CD14-positive monocyte (primary cell): ENCODE data around the gene CYP4F8. TPM values are rescaled to one million over a fixed set of nuclear protein-coding genes. Genes with fewer than 3 reads are reported as not detected.

Experiments
- DNase-seq, 3 donors: peaks; one replicate each; pipeline ENCODE4 v3.0.0-alpha.2; 2011 to 2022
- H2AFZ ChIP-seq: 2 replicates; pipeline ENCODE4 v1.6.0; 2012; ENCODE audit warnings: mild to moderate bottlenecking, low read depth, low read length, inconsistent platforms; ENCODE audit not compliant: insufficient read depth, poor library complexity, severe bottlenecking
- H3K27ac ChIP-seq, 2 donors: 1 replicate in 1 of 2; 2 replicates in 1 of 2; pipeline ENCODE4 v1.5.1; 2012 to 2013; ENCODE audit warnings: low read length in 2 of 2, control low read depth in 1 of 2, inconsistent platforms in 1 of 2, low read depth in 1 of 2, mild to moderate bottlenecking in 1 of 2
- H3K27me3 ChIP-seq, 2 donors: one replicate each; pipeline versions ENCODE4 v1.6.0 to v1.6.1; 2011 to 2013; ENCODE audit warnings: low read length in 2 of 2; ENCODE audit not compliant: control insufficient read depth in 2 of 2, insufficient read depth in 2 of 2
- H3K36me3 ChIP-seq, 2 donors: replicated peaks in 1 of 2; 1 replicate in 1 of 2; 2 replicates in 1 of 2; pipeline versions ENCODE4 v1.5.1 to v1.6.1; 2012 to 2013; ENCODE audit warnings: low read length in 2 of 2, control low read depth in 1 of 2, inconsistent platforms in 1 of 2, mild to moderate bottlenecking in 1 of 2; ENCODE audit not compliant: insufficient read depth in 2 of 2, control insufficient read depth in 1 of 2
- H3K4me1 ChIP-seq, 2 donors: 1 replicate in 1 of 2; 2 replicates in 1 of 2; pipeline versions ENCODE4 v1.5.1 to v1.6.1; 2012 to 2013; ENCODE audit warnings: low read length in 2 of 2, control low read depth in 1 of 2, inconsistent platforms in 1 of 2, mild to moderate bottlenecking in 1 of 2, moderate library complexity in 1 of 2; ENCODE audit not compliant: insufficient read depth in 2 of 2, control insufficient read depth in 1 of 2
- H3K4me2 ChIP-seq: replicated peaks from 2 replicates; pipeline ENCODE3; 2012; ENCODE audit warnings: low read length, moderate library complexity, mild to moderate bottlenecking; ENCODE audit not compliant: poor library complexity, severe bottlenecking; ENCODE audit errors: extremely low read depth
- H3K4me3 ChIP-seq, 3 experiments: fragments of 200-600 bp in 1 of 3; sonication (generic) in 1 of 3; replicated peaks in 1 of 3; 1 replicate in 2 of 3; 2 replicates in 1 of 3; pipeline ENCODE4 v1.5.1; 2011 to 2013; ENCODE audit warnings: low read length in 3 of 3, mild to moderate bottlenecking in 3 of 3, control low read depth in 2 of 3, low read depth in 2 of 3, inconsistent platforms in 1 of 3, moderate library complexity in 1 of 3
- H3K79me2 ChIP-seq: 2 replicates; pipeline ENCODE4 v1.6.0; 2012; ENCODE audit warnings: mild to moderate bottlenecking, control low read depth, inconsistent platforms, low read length, moderate library complexity; ENCODE audit not compliant: insufficient read depth
- H3K9ac ChIP-seq: 2 replicates; pipeline ENCODE4 v1.6.0; 2017; ENCODE audit warnings: low read length, mild to moderate bottlenecking; ENCODE audit not compliant: insufficient read depth, poor library complexity, severe bottlenecking
- H3K9me3 ChIP-seq, 2 donors: replicated peaks in 1 of 2; 1 replicate in 1 of 2; 2 replicates in 1 of 2; pipeline versions ENCODE4 v1.5.1 to v1.6.1; 2012 to 2013; ENCODE audit warnings: low read length in 2 of 2, control low read depth in 1 of 2; ENCODE audit not compliant: control insufficient read depth in 1 of 2, insufficient read depth in 1 of 2
- H4K20me1 ChIP-seq: 2 replicates; pipeline ENCODE4 v1.6.0; 2012; ENCODE audit warnings: mild to moderate bottlenecking, low read length, control low read depth, moderate library complexity; ENCODE audit not compliant: insufficient read depth
- H3K27ac Mint-ChIP-seq, 7 donors: one replicate each; pipeline ENCODE4 v1.8.0; 2020; ENCODE audit warnings: mild to moderate bottlenecking in 7 of 7, mixed read lengths in 7 of 7, moderate library complexity in 6 of 7, inconsistent platforms in 2 of 7
- H3K27me3 Mint-ChIP-seq, 3 donors: one replicate each; pipeline ENCODE4 v1.8.0; 2021 to 2022; ENCODE audit warnings: low read depth in 3 of 3, mild to moderate bottlenecking in 3 of 3, mixed read lengths in 3 of 3, moderate library complexity in 3 of 3, inconsistent platforms in 1 of 3
- H3K36me3 Mint-ChIP-seq, 2 donors: one replicate each; pipeline ENCODE4 v1.8.0; 2020; ENCODE audit warnings: mixed read lengths in 2 of 2, inconsistent platforms in 1 of 2, mild to moderate bottlenecking in 1 of 2
- H3K4me1 Mint-ChIP-seq: one replicate; pipeline ENCODE4 v1.8.0; 2020; ENCODE audit warnings: mild to moderate bottlenecking, mixed read lengths
- H3K4me3 Mint-ChIP-seq, 2 donors: one replicate each; pipeline ENCODE4 v1.8.0; 2020; ENCODE audit warnings: mild to moderate bottlenecking in 2 of 2, mixed read lengths in 2 of 2, moderate library complexity in 1 of 2
- H3K9me3 Mint-ChIP-seq, 7 donors: one replicate each; pipeline ENCODE4 v1.8.0; 2020 to 2022; ENCODE audit warnings: mixed read lengths in 7 of 7, mild to moderate bottlenecking in 6 of 7, moderate library complexity in 6 of 7, inconsistent platforms in 2 of 7
- WGBS: methylation state at CpG from one replicate; pipeline ENCODE4 v1.1.5; 2013; ENCODE audit warnings: missing lambda C conversion rate; ENCODE audit not compliant: insufficient coverage; 5-methylcytosine and 5-hydroxymethylcytosine counted together
- intact Hi-C, 2 donors: fragments of 100-400 bp; cut with micrococcal nuclease; formaldehyde crosslinking; loops; one replicate each; pipeline versions ENCODE4 v1.15.0 to v1.15.1; 2023
- polyA plus RNA-seq, 3 donors: library from polyadenylated mRNA; depleted of rRNA in 1 of 3; unstranded in 2 of 3; stranded (reverse) in 1 of 3; fragments of 300-500 nt in 2 of 3; fragments of >200 nt in 1 of 3; fragmentation: Illumina TruSeq in 2 of 3; gene quantifications; 1 replicate in 2 of 3; 2 replicates in 1 of 3; pipeline ENCODE4 v1.2.3, GENCODE V29; 2012 to 2021
- TF ChIP-seq, protein P1 (sequence below): fragments of 200-600 bp; IDR thresholded peaks from one replicate; pipeline ENCODE4 v1.8.0; 2022; ENCODE audit warnings: antibody characterized with exemption, mild to moderate bottlenecking

The CYP4F8 gene
- polyA plus RNA-seq, 3 donors = not detected

DNA sequence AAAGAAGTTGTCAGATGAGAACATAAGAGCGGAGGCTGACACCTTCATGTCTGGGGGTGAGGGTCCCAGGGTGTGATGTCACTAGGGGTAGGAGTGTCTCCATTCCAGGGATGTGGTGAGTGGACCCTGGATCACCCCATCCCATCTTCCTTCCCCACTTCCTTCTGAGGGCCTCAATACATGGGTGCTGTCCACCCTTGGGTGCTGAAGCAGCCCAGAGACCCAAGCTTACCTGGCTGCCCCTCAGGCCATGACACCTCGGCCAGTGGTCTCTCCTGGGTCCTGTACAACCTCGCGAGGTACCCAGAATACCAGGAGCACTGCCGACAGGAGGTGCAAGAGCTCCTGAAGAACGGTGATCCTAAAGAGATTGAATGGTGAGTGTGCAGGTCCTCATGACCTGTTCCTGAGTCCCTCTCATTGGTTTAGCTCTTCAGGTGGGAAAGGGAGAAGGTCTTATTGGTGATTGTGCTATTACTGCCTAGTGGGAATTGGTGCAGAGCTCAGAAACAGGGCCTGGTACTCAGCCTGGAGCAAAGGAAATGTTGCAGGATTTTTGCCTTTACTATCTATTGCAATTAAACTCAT, 37.7 kb upstream of the CYP4F8 start:
- Histone ChIP-seq H3K4me2 (no peak overlapping the region), H4K20me1 (no peaks in the 10 kb centered on the region), H2AFZ (no peak overlapping the region), H3K27me3 (peaks cover 0 to 7% of the 10 kb centered on the region in 2 donors), H3K79me2 (no peaks in the 10 kb centered on the region), H3K4me1 (no peaks in the 10 kb centered on the region), H3K9ac (no peak overlapping the region), H3K9me3 (no peaks in the 10 kb centered on the region), H3K36me3 (no peaks in the 10 kb centered on the region), H3K4me3 (no peak overlapping the region), H3K27ac (no peak overlapping the region)
- Mint-ChIP-seq H3K27me3 (peaks cover 12 to 22% (median 16%) of the 10 kb centered on the region in 3 donors), H3K36me3 (no peaks in the 10 kb centered on the region), H3K9me3 (no peaks in the 10 kb centered on the region), H3K27ac (peak overlapping the region in 2 of 7 donors; percentile 5 to 28), H3K4me3 (no peak overlapping the region), H3K4me1 (no peaks in the 10 kb centered on the region)
- no peak for DNase-seq
- intact Hi-C loops = no loop called here
- 74% methylated on average over 5 of the region's 6 CpGs for WGBS
- TF ChIP-seq, protein P1, sequence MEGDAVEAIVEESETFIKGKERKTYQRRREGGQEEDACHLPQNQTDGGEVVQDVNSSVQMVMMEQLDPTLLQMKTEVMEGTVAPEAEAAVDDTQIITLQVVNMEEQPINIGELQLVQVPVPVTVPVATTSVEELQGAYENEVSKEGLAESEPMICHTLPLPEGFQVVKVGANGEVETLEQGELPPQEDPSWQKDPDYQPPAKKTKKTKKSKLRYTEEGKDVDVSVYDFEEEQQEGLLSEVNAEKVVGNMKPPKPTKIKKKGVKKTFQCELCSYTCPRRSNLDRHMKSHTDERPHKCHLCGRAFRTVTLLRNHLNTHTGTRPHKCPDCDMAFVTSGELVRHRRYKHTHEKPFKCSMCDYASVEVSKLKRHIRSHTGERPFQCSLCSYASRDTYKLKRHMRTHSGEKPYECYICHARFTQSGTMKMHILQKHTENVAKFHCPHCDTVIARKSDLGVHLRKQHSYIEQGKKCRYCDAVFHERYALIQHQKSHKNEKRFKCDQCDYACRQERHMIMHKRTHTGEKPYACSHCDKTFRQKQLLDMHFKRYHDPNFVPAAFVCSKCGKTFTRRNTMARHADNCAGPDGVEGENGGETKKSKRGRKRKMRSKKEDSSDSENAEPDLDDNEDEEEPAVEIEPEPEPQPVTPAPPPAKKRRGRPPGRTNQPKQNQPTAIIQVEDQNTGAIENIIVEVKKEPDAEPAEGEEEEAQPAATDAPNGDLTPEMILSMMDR = no peak

DNA sequence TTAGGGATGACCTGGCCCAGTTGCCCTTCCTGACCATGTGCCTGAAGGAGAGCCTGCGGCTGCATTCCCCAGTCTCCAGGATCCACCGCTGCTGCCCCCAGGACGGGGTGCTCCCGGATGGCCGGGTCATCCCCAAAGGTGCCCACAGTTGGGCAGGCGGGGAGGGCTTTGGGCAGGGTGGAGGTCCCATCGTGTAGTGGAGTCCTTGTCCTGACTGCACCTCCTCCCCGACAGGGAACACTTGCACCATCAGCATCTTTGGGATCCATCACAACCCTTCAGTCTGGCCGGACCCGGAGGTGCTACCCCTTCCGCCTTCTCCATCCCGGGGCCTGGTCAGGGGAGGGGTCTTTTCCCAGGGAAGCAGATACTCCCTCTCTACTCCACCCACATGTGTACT, 31.7 kb upstream of the CYP4F8 start:
- TF ChIP-seq, protein P1 = no peak
- DNase-seq = no peak
- H3K4me3 Mint-ChIP-seq = peak overlapping the region in 1 of 2 donors; percentile 39
- Histone ChIP-seq H3K4me2 (no peak overlapping the region), H3K4me3 (no peak overlapping the region), H2AFZ (no peak overlapping the region), H4K20me1 (no peaks in the 10 kb centered on the region), H3K27ac (no peak overlapping the region), H3K9ac (no peak overlapping the region), H3K36me3 (no peaks in the 10 kb centered on the region), H3K79me2 (no peaks in the 10 kb centered on the region), H3K9me3 (no peaks in the 10 kb centered on the region), H3K27me3 (peaks cover 0 to 7% of the 10 kb centered on the region in 2 donors), H3K4me1 (peaks cover 25 to 27% of the 10 kb centered on the region in 2 donors)
- 92% methylated on average over 8 of the region's 12 CpGs for WGBS
- no peak overlapping the region for H3K27ac Mint-ChIP-seq
- intact Hi-C loops = no loop called here
- H3K36me3 Mint-ChIP-seq = no peaks in the 10 kb centered on the region
- peaks cover 6 to 27% (median 24%) of the 10 kb centered on the region in 3 donors for H3K27me3 Mint-ChIP-seq
- peaks cover 25% of the 10 kb centered on the region for H3K4me1 Mint-ChIP-seq
- no peaks in the 10 kb centered on the region for H3K9me3 Mint-ChIP-seq
